Prostate gland (tissue), 2 donors: ENCODE results near the gene CELSR3. TPM values are rescaled to one million over a fixed set of nuclear protein-coding genes. Genes with fewer than 3 reads are reported as not detected.
A peak's percentile ranks its signal among the peaks of the same experiment; 100 is the strongest.

Source experiments
- DNase-seq: peaks from one replicate; pipeline ENCODE4 v3.0.0-alpha.2; 2019; ENCODE audit warnings: low spot score
- H3K27ac ChIP-seq, 2 donors: fragments of 200-600 bp; sonication (generic); 2 replicates each; pipeline ENCODE4 v1.5.1; 2017 to 2019
- H3K27me3 ChIP-seq: fragments of 200-600 bp; sonication (generic); replicated peaks from 2 replicates; pipeline ENCODE4 v1.5.1; 2019; ENCODE audit not compliant: insufficient read depth
- H3K36me3 ChIP-seq, 2 donors: fragments of 200-600 bp; sonication (generic); 1 replicate in 1 of 2; 2 replicates in 1 of 2; pipeline versions ENCODE4 v1.5.1 to v1.8.1; 2017 to 2019
- H3K4me1 ChIP-seq: fragments of 200-600 bp; sonication (generic); replicated peaks from 2 replicates; pipeline ENCODE4 v1.5.1; 2019
- H3K4me3 ChIP-seq, 2 donors: fragments of 200-600 bp; sonication (generic); 2 replicates each; pipeline ENCODE4 v1.5.1; 2017 to 2019
- H3K9me3 ChIP-seq: fragments of 200-600 bp; sonication (generic); 2 replicates; pipeline ENCODE4 v1.5.1; 2017
- CTCF ChIP-seq, 4 experiments: fragments of 200-600 bp in 2 of 4; fragments of 450-650 bp in 2 of 4; sonication (generic) in 2 of 4; IDR thresholded peaks; 1 replicate in 3 of 4; 2 replicates in 1 of 4; pipeline ENCODE4 v1.5.1; 2016 to 2019; ENCODE audit warnings: antibody characterized with exemption in 4 of 4, mild to moderate bottlenecking in 2 of 4, moderate library complexity in 2 of 4
- POLR2A ChIP-seq: fragments of 450-650 bp; IDR thresholded peaks from one replicate; pipeline ENCODE4 v1.6.1; 2016; ENCODE audit warnings: antibody characterized with exemption, mild to moderate bottlenecking
- POLR2AphosphoS5 ChIP-seq: sonication (generic); formaldehyde crosslinking; IDR thresholded peaks from one replicate; pipeline ENCODE4 v1.6.1; 2017; ENCODE audit warnings: antibody characterized with exemption
- WGBS: methylation state at CpG from one replicate; pipeline ENCODE4 v1.1.5; 2018; 5-methylcytosine and 5-hydroxymethylcytosine counted together
- intact Hi-C: fragments of 100-400 bp; cut with DNase I; formaldehyde crosslinking; loops from one replicate; pipeline ENCODE4 v1.14.2; 2022
- total RNA-seq, 2 donors: library from RNA; depleted of rRNA; stranded (reverse); fragments of >200 nt; gene quantifications; one replicate each; pipeline ENCODE4 v1.1.0, GENCODE V29; 2016

The CELSR3 gene
- total RNA-seq, 2 donors from 2014 or later: 0.41 to 6.4 TPM

- no peak for DNase-seq
- no peak for TF ChIP-seq CTCF (IDR thresholded peaks at IDR 0.05)
- no peak for TF ChIP-seq POLR2AphosphoS5
- TF ChIP-seq POLR2A: no peak
- Histone ChIP-seq H3K4me3 (peak overlapping the region; percentile 89 to 95), H3K9me3 (no peaks in the 10 kb centered on the region), H3K36me3 (peaks cover 11 to 32% of the 10 kb centered on the region in 2 donors), H3K4me1 (peaks cover 3% of the 10 kb centered on the region), H3K27me3 (no peaks in the 10 kb centered on the region), H3K27ac (peak overlapping the region in 1 of 2 donors; percentile 90)
- intact Hi-C loops: loop anchor here (5.0 kb wide), 2 partner anchors 127 to 163 kb away; partner anchors contain the start of genes PFKFB4 and PRKAR2A
- WGBS: 57% methylated on average over 7 of the region's 7 CpGs
Measured at GRCh38 chr3:48684480-48685143, 21.9 kb upstream of the CELSR3 start.

- DNase-seq: no peak
- 40% methylated on average over 8 of the region's 8 CpGs for WGBS
- Histone ChIP-seq H3K27ac (peak overlapping the region in 1 of 2 donors; percentile 37), H3K9me3 (no peaks in the 10 kb centered on the region), H3K4me1 (peaks cover 3% of the 10 kb centered on the region), H3K27me3 (no peaks in the 10 kb centered on the region), H3K36me3 (peaks cover 5 to 27% of the 10 kb centered on the region in 2 donors), H3K4me3 (peak overlapping the region in 1 of 2 donors; percentile 95)
- TF ChIP-seq POLR2A: no peak
- no peak for TF ChIP-seq CTCF (IDR thresholded peaks at IDR 0.05)
- TF ChIP-seq POLR2AphosphoS5: no peak
- intact Hi-C loops: no loop called here
Measured at GRCh38 chr3:48684054-48684349, 21.3 kb upstream of the CELSR3 start.

- peaks cover 4 to 14% of the 10 kb centered on the region in 2 donors for H3K36me3 ChIP-seq
- no peak for DNase-seq
- peaks cover 3% of the 10 kb centered on the region for H3K4me1 ChIP-seq
- intact Hi-C loops: no loop called here
- no peak overlapping the region for H3K4me3 ChIP-seq
- no peaks in the 10 kb centered on the region for H3K27me3 ChIP-seq
- H3K27ac ChIP-seq: no peak overlapping the region
- TF ChIP-seq POLR2AphosphoS5 (no peak), CTCF (IDR thresholded peaks at IDR 0.05) (no peak)
- no peaks in the 10 kb centered on the region for H3K9me3 ChIP-seq
- 89% methylated on average over 9 of the region's 9 CpGs for WGBS
Measured at GRCh38 chr3:48682786-48683185, 20.1 kb upstream of the CELSR3 start.

GRCh38 chr3:48681974-48682610, 19.4 kb upstream of the CELSR3 start:
- H3K9me3 ChIP-seq: no peaks in the 10 kb centered on the region
- peaks cover 3% of the 10 kb centered on the region for H3K4me1 ChIP-seq
- H3K36me3 ChIP-seq: peaks cover 4 to 9% of the 10 kb centered on the region in 2 donors
- whole genome bisulfite sequencing: 93% methylated on average over 17 of the region's 17 CpGs
- no peak overlapping the region for H3K27ac ChIP-seq
- H3K4me3 ChIP-seq: no peak overlapping the region
- no peak for TF ChIP-seq POLR2AphosphoS5
- TF ChIP-seq POLR2A: no peak
- TF ChIP-seq CTCF (IDR thresholded peaks at IDR 0.05): no peak
- no peaks in the 10 kb centered on the region for H3K27me3 ChIP-seq
- DNase-seq: no peak
- intact Hi-C loops: no loop called here

GRCh38 chr3:48681541-48681880, 18.8 kb upstream of the CELSR3 start:
- Histone ChIP-seq H3K9me3 (no peaks in the 10 kb centered on the region), H3K4me1 (peaks cover 3% of the 10 kb centered on the region), H3K27me3 (no peaks in the 10 kb centered on the region), H3K4me3 (no peak overlapping the region), H3K27ac (no peak overlapping the region), H3K36me3 (peaks cover 4 to 9% of the 10 kb centered on the region in 2 donors)
- intact Hi-C loops: no loop called here
- 94% methylated on average over 7 of the region's 7 CpGs for WGBS
- no peak for DNase-seq
- no peak for TF ChIP-seq POLR2AphosphoS5
- TF ChIP-seq POLR2A: no peak
- TF ChIP-seq CTCF (IDR thresholded peaks at IDR 0.05): no peak
